MCF 10A (cell line): ENCODE results near the gene KCNT2. TPM values are rescaled to one million over a fixed set of nuclear protein-coding genes. Genes with fewer than 3 reads are reported as not detected.

Experiments used
- BruUV-seq: library from RNA; stranded (reverse); fragments of 400-500 nt; replicated peaks from 2 replicates; lab custom pipeline; 2021; lab: Mats Ljungman, UMichigan
- CTCF ChIA-PET: fragments of 300-600 bp; sonication (Branson Sonifier 250); formaldehyde crosslinking; extraction: SDS; loops from one replicate; lab custom pipeline; 2021; ENCODE audit warnings: antibody characterized with exemption, inconsistent platforms; lab: Yijun Ruan, JAX
- POLR2A ChIA-PET: fragments of 300-600, 350-650 bp; sonication (Branson Sonifier 250); formaldehyde crosslinking; extraction: SDS; loops from one replicate; lab custom pipeline; 2020; ENCODE audit warnings: antibody characterized with exemption, inconsistent platforms; lab: Yijun Ruan, JAX
- DNase-seq: peaks from one replicate; pipeline ENCODE4 v3.0.0-alpha.2; 2018; ENCODE audit not compliant: unreplicated experiment
- H3K27ac Mint-ChIP-seq: one replicate; pipeline ENCODE4 v1.8.0; 2022; ENCODE audit warnings: mild to moderate bottlenecking, low read depth, mixed read lengths; ENCODE audit not compliant: unreplicated experiment
- H3K27me3 Mint-ChIP-seq: one replicate; pipeline ENCODE4 v1.8.0; 2022; ENCODE audit warnings: mixed read lengths; ENCODE audit not compliant: insufficient read depth, unreplicated experiment
- H3K36me3 Mint-ChIP-seq: one replicate; pipeline ENCODE4 v1.8.0; 2022; ENCODE audit warnings: mild to moderate bottlenecking, moderate library complexity, mixed read lengths; ENCODE audit not compliant: insufficient read depth, unreplicated experiment
- H3K4me1 Mint-ChIP-seq: one replicate; pipeline ENCODE4 v1.8.0; 2022; ENCODE audit warnings: mixed read lengths; ENCODE audit not compliant: insufficient read depth, unreplicated experiment
- H3K4me3 Mint-ChIP-seq: one replicate; pipeline ENCODE4 v1.8.0; 2022; ENCODE audit warnings: mild to moderate bottlenecking, moderate library complexity, mixed read lengths; ENCODE audit not compliant: unreplicated experiment
- H3K9me3 Mint-ChIP-seq: one replicate; pipeline ENCODE4 v1.8.0; 2022; ENCODE audit warnings: mixed read lengths; ENCODE audit not compliant: unreplicated experiment
- CTCF ChIP-seq: fragments of 200-600 bp; IDR thresholded peaks from one replicate; pipeline ENCODE4 v1.8.0; 2022; ENCODE audit warnings: antibody characterized with exemption, mild to moderate bottlenecking; ENCODE audit not compliant: unreplicated experiment
- intact Hi-C: fragments of 100-400 bp; cut with micrococcal nuclease; formaldehyde crosslinking; loops from 2 replicates; pipeline ENCODE4 v1.14.1; 2022
- total RNA-seq: library from RNA; stranded (reverse); gene quantifications from 2 replicates; pipeline ENCODE4 v1.2.3, GENCODE V29; 2022

The KCNT2 gene
- total RNA-seq, 1 experiment from 2014 or later, result 1.5 TPM

- peak; percentile 12 for DNase-seq
- no peak overlapping the region for H3K27ac Mint-ChIP-seq
- CTCF ChIA-PET, result interaction anchor here (1.0 to 1.4 kb wide), 2 partner anchors 9 to 25 kb away, joined by 3 read pairs; no protein-coding TSS in a partner anchor
- intact Hi-C loops, result no loop called here
- no peak for TF ChIP-seq CTCF
- H3K9me3 Mint-ChIP-seq, result no peaks in the 10 kb centered on the region
- H3K36me3 Mint-ChIP-seq, result no peaks in the 10 kb centered on the region
- no peaks in the 10 kb centered on the region for H3K4me1 Mint-ChIP-seq
- H3K4me3 Mint-ChIP-seq, result no peak overlapping the region
- no TSS peak for BruUV-seq
- POLR2A ChIA-PET, result no interaction called here
- H3K27me3 Mint-ChIP-seq, result no peaks in the 10 kb centered on the region
Observed at GRCh38 chr1:196425513-196425912, 182.7 kb downstream of the KCNT2 start.

DNA sequence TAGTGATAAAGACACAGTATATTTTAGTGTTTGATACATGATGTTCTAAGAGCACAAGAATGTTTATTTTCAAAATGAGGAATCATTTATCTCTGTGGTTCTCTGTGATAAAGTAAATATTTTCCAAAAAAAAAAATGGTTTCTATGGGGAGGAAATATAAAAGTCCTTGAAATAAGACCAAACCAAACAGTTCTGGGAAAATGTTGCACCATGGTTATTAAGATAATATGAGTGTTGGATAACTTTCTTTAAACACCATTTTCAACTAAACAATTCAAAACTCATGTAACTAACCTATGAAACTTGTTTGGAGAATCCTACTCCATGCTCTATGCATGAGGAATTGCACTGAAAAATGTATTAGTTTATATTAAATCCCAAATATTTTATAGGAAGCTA, 184.6 kb downstream of the KCNT2 start:
- ChIA-PET POLR2A (interaction anchor here (0.6 to 1.6 kb wide), 3 partner anchors 10 to 497 kb away, joined by 3 to 5 read pairs (median 3); no protein-coding TSS in a partner anchor), CTCF (no interaction called here)
- Mint-ChIP-seq H3K27ac (no peak overlapping the region), H3K4me1 (no peaks in the 10 kb centered on the region), H3K4me3 (no peak overlapping the region), H3K36me3 (no peaks in the 10 kb centered on the region), H3K9me3 (no peaks in the 10 kb centered on the region), H3K27me3 (no peaks in the 10 kb centered on the region)
- no TSS peak for BruUV-seq
- intact Hi-C loops, result no loop called here
- no peak for DNase-seq
- no peak for TF ChIP-seq CTCF

DNA sequence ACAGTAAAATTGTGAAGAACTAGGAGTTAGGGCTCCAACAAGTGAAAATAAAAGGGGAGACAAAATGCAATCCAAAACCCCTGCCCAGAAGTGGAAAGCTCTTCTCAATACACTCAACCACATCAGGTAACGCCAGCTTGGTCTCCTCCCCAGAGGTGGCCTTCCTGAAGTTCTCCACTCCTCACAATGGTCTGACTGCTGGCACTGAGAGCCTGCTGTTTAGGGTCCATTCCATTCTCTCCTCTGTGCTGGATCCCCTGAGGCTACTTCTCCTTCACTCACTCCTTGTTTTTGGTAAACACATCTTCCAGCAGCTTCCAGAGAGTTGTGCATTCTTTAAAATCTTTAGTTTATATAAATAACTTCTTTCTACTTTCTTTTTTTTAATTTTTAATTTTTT, 189.5 kb downstream of the KCNT2 start:
- DNase-seq, result no peak
- Mint-ChIP-seq H3K27ac (no peak overlapping the region), H3K4me1 (no peaks in the 10 kb centered on the region), H3K27me3 (no peaks in the 10 kb centered on the region), H3K4me3 (no peak overlapping the region), H3K36me3 (no peaks in the 10 kb centered on the region), H3K9me3 (no peaks in the 10 kb centered on the region)
- intact Hi-C loops, result no loop called here
- no peak for TF ChIP-seq CTCF
- BruUV-seq, result no TSS peak
- POLR2A ChIA-PET, result interaction anchor here (0.6 kb wide), 1 partner anchor 1959 kb away, joined by 3 read pairs; no protein-coding TSS in a partner anchor
- CTCF ChIA-PET, result no interaction called here

- Mint-ChIP-seq H3K36me3 (no peaks in the 10 kb centered on the region), H3K4me3 (no peak overlapping the region), H3K4me1 (no peaks in the 10 kb centered on the region), H3K27ac (no peak overlapping the region), H3K9me3 (peaks cover 4% of the 10 kb centered on the region), H3K27me3 (no peaks in the 10 kb centered on the region)
- POLR2A ChIA-PET, result interaction anchor here (0.8 kb wide), 1 partner anchor 9 kb away, joined by 3 read pairs; no protein-coding TSS in a partner anchor
- intact Hi-C loops, result no loop called here
- CTCF ChIA-PET, result interaction anchor here (0.6 kb wide), 1 partner anchor 326 kb away, joined by 3 read pairs; no protein-coding TSS in a partner anchor
- no peak for DNase-seq
- no TSS peak for BruUV-seq
- TF ChIP-seq CTCF, result no peak
Observed at GRCh38 chr1:196415978-196416377, 192.3 kb downstream of the KCNT2 start.
